ENCODE data around the gene VILL. TPM values are rescaled to one million over a fixed set of nuclear protein-coding genes. Genes with fewer than 3 reads are reported as not detected.

Gene VILL
- total and polyA plus RNA-seq, 10 of the 15 experiments (the other 5 are each of a cell fraction or from before 2014, with no cell fraction given) = 0.15 to 5.4 (median 2.1) TPM; not detected in 1

GRCh38 chr3:38008191-38008701, 17.7 kb downstream of the VILL start:
- Histone ChIP-seq H3K4me1 (ENCODE audit: control insufficient read depth, insufficient read depth, low read length) (no peaks in the 10 kb centered on the region; the same call in 1 of the 2 replicates), H3K9ac (ENCODE audit: control insufficient read depth, insufficient read depth, low read length) (no peak overlapping the region), H3K27ac (ENCODE audit: control insufficient read depth, insufficient read depth) (no peak overlapping the region), H3K79me2 (ENCODE audit: control insufficient read depth, insufficient read depth, low read length) (no peaks in the 10 kb centered on the region), H3K4me3 (no peak overlapping the region), H3K36me3 (ENCODE audit: control insufficient read depth in 2 of 2, insufficient read depth in 2 of 2, low read length in 1 of 2) (no peaks in the 10 kb centered on the region; a peak in 2 of 4 replicates), H3K4me2 (ENCODE audit: control insufficient read depth, insufficient read depth) (no peak overlapping the region), H4K20me1 (ENCODE audit: control insufficient read depth, insufficient read depth) (no peaks in the 10 kb centered on the region), H2AFZ (ENCODE audit: control insufficient read depth, low read depth, low read length) (no peak overlapping the region), H3K27me3 (replicated peaks in 1 of 2; ENCODE audit: control insufficient read depth in 2 of 2, insufficient read depth in 2 of 2, low read length in 1 of 2) (no peaks in the 10 kb centered on the region), H3K9me3 (replicated peaks; ENCODE audit: control insufficient read depth, insufficient read depth, low read length) (no peaks in the 10 kb centered on the region)
- WGBS (ENCODE audit: insufficient coverage, insufficient replicate concordance, low lambda C conversion rate, missing lambda C conversion rate) = 90% methylated on average over 18 of the region's 19 CpGs
- ChIA-PET SMC1A (ENCODE audit: uncharacterized antibody, unreplicated experiment) (no interaction called here), POLR2A (no interaction called here), RAD21 (ENCODE audit: unreplicated experiment) (no interaction called here), CTCF (no interaction called here)
- FAIRE-seq (no peak), DNase-seq (ENCODE audit: low read depth, low spot score) (no peak), ATAC-seq (no peak)
- no TSS peak for BruUV-seq (replicated peaks)
- in situ Hi-C loops (cut with MboI) (no loop called here), intact Hi-C loops (cut with micrococcal nuclease; ENCODE audit: unreplicated experiment) (no loop called here)
- TF ChIP-seq FOXM1 (IDR thresholded peaks at IDR 0.05; ENCODE audit: low read depth, low read length) = no peak
- TF ChIP-seq TARDBP (IDR thresholded peaks at IDR 0.05; ENCODE audit: borderline replicate concordance) = no peak
- no peak for TF ChIP-seq PAX5 (IDR thresholded peaks at IDR 0.05; ENCODE audit: borderline replicate concordance, low read depth, low read length)
- TF ChIP-seq POU2F2 (IDR thresholded peaks at IDR 0.05; ENCODE audit: borderline replicate concordance, low read depth, low read length) = no peak
- no peak for TF ChIP-seq ZBTB33 (IDR thresholded peaks at IDR 0.05)
- TF ChIP-seq NBN (IDR thresholded peaks at IDR 0.05) = no peak
- no peak for TF ChIP-seq IRF4 (IDR thresholded peaks at IDR 0.05; ENCODE audit: low read depth, low read length)
